ENCODE measurements around the gene GRK6.

DNA sequence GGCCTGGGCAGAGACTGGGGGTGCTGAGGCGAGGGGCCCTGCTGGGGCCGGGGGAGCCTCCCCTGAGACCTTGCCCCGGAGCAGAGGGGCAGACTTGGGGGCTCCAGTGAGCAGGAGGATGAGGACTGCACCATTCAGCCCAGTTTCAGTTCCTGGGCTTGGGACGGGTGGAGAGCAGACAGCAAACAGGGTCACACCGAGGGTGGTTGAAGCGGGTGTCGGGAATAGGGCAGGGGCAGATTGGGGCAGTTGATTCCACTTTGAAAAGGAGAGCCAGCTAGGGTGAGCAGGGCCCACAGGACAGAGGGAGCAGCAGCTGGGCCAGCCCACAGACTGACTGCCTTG lies 4.5 kb downstream of the GRK6 start:
- TF ChIP-seq CTCF (IDR thresholded peaks at IDR 0.05) (no peak), POLR2A (IDR thresholded peaks at IDR 0.05) (no peak)

Measured in tibial nerve (tissue), 3 donors.